Trophoblast cell (in vitro differentiated cells and primary cell): ENCODE data around the gene NEGR1.

Experiments used
- DNase-seq, 2 donors: peaks; one replicate each; pipeline ENCODE4 v3.0.0-alpha.2; 2016
- H2AFZ ChIP-seq: 2 replicates; pipeline ENCODE4 v1.6.1; 2013; ENCODE audit warnings: low read length, moderate library complexity, mild to moderate bottlenecking; ENCODE audit not compliant: insufficient read depth, poor library complexity
- H2AK5ac ChIP-seq: 2 replicates; pipeline ENCODE4 v1.6.1; 2013; ENCODE audit warnings: mild to moderate bottlenecking, low read length
- H2BK120ac ChIP-seq: 2 replicates; pipeline ENCODE4 v1.6.1; 2013; ENCODE audit warnings: low read length, mild to moderate bottlenecking, moderate library complexity; ENCODE audit not compliant: insufficient read depth, poor library complexity
- H2BK12ac ChIP-seq: 2 replicates; pipeline ENCODE4 v1.6.1; 2013; ENCODE audit warnings: mild to moderate bottlenecking, low read length, moderate library complexity
- H2BK5ac ChIP-seq: 2 replicates; pipeline ENCODE4 v1.6.1; 2013; ENCODE audit warnings: low read length, low read depth, moderate library complexity, mild to moderate bottlenecking; ENCODE audit not compliant: poor library complexity
- H3K14ac ChIP-seq: 2 replicates; pipeline ENCODE4 v1.6.1; 2013; ENCODE audit warnings: mild to moderate bottlenecking, low read length
- H3K18ac ChIP-seq: 2 replicates; pipeline ENCODE4 v1.6.1; 2013; ENCODE audit warnings: mild to moderate bottlenecking, low read length
- H3K23ac ChIP-seq: 2 replicates; pipeline ENCODE4 v1.6.1; 2013; ENCODE audit warnings: low read length
- H3K27ac ChIP-seq: 2 replicates; pipeline ENCODE4 v1.5.1; 2013; ENCODE audit warnings: low read depth, mild to moderate bottlenecking, inconsistent platforms, low read length, moderate library complexity
- H3K27me3 ChIP-seq: 2 replicates; pipeline ENCODE4 v1.6.1; 2013; ENCODE audit warnings: inconsistent platforms, mild to moderate bottlenecking, low read length, moderate library complexity; ENCODE audit not compliant: insufficient read depth
- H3K36me3 ChIP-seq, 2 experiments: 1 replicate in 1 of 2; 2 replicates in 1 of 2; pipeline ENCODE4 v1.6.1; 2013; ENCODE audit warnings: low read length in 2 of 2, mild to moderate bottlenecking in 2 of 2, moderate library complexity in 1 of 2; ENCODE audit not compliant: insufficient read depth in 2 of 2, control insufficient read depth in 1 of 2
- H3K4ac ChIP-seq: 2 replicates; pipeline ENCODE4 v1.6.1; 2013; ENCODE audit warnings: low read depth, mild to moderate bottlenecking, low read length, moderate library complexity
- H3K4me1 ChIP-seq, 2 experiments: 1 replicate in 1 of 2; 2 replicates in 1 of 2; pipeline ENCODE4 v1.6.1; 2013; ENCODE audit warnings: low read length in 2 of 2, mild to moderate bottlenecking in 2 of 2, moderate library complexity in 1 of 2; ENCODE audit not compliant: insufficient read depth in 2 of 2, control insufficient read depth in 1 of 2
- H3K4me2 ChIP-seq: 2 replicates; pipeline ENCODE4 v1.6.1; 2013; ENCODE audit warnings: inconsistent platforms, mild to moderate bottlenecking, low read length, moderate library complexity
- H3K4me3 ChIP-seq: 2 replicates; pipeline ENCODE4 v1.5.1; 2013; ENCODE audit warnings: mild to moderate bottlenecking, low read depth, low read length, inconsistent platforms
- H3K79me1 ChIP-seq: one replicate; pipeline ENCODE4 v1.6.1; 2013; ENCODE audit warnings: low read length
- H3K79me2 ChIP-seq: 2 replicates; pipeline ENCODE4 v1.6.1; 2013; ENCODE audit warnings: low read length, mild to moderate bottlenecking; ENCODE audit not compliant: control insufficient read depth, insufficient read depth, poor library complexity
- H3K9ac ChIP-seq: 2 replicates; pipeline ENCODE4 v1.6.1; 2013; ENCODE audit warnings: mild to moderate bottlenecking, low read length
- H3K9me3 ChIP-seq: 2 replicates; pipeline ENCODE4 v1.6.1; 2013; ENCODE audit warnings: low read depth, mild to moderate bottlenecking, control low read depth, inconsistent platforms, low read length; ENCODE audit not compliant: insufficient read depth
- H4K12ac ChIP-seq: 2 replicates; pipeline ENCODE4 v1.6.1; 2013; ENCODE audit warnings: low read depth, mild to moderate bottlenecking, low read length, moderate library complexity
- H4K8ac ChIP-seq: 2 replicates; pipeline ENCODE4 v1.6.1; 2013; ENCODE audit warnings: low read depth, mild to moderate bottlenecking, low read length, moderate library complexity
- H4K91ac ChIP-seq: one replicate; pipeline ENCODE4 v1.6.1; 2013; ENCODE audit warnings: low read depth, mild to moderate bottlenecking, low read length, moderate library complexity
- WGBS: extraction: QIAGEN DNeasy Blood & Tissue Kit; methylation state at CpG from one replicate; pipeline ENCODE4 v1.1.7; 2013; ENCODE audit warnings: missing lambda C conversion rate; ENCODE audit not compliant: insufficient read length, insufficient coverage; ENCODE audit errors: extremely low coverage; 5-methylcytosine and 5-hydroxymethylcytosine counted together

The NEGR1 gene

GRCh38 chr1:71914626-71915025, 367.7 kb downstream of the NEGR1 start:
- Histone ChIP-seq H3K4me2 (no peak overlapping the region), H2BK120ac (no peak overlapping the region), H3K79me1 (no peaks in the 10 kb centered on the region), H3K4me1 (no peaks in the 10 kb centered on the region), H2AK5ac (no peak overlapping the region), H3K36me3 (no peaks in the 10 kb centered on the region), H3K23ac (no peak overlapping the region), H3K27ac (no peak overlapping the region), H3K9ac (no peak overlapping the region), H4K8ac (no peak overlapping the region), H4K12ac (no peak overlapping the region), H2AFZ (no peak overlapping the region), H2BK5ac (no peak overlapping the region), H2BK12ac (no peak overlapping the region), H4K91ac (no peak overlapping the region), H3K27me3 (no peaks in the 10 kb centered on the region), H3K14ac (no peak overlapping the region), H3K4ac (no peak overlapping the region), H3K18ac (no peak overlapping the region), H3K9me3 (no peaks in the 10 kb centered on the region), H3K4me3 (no peak overlapping the region), H3K79me2 (no peaks in the 10 kb centered on the region)
- WGBS = no CpG with 5 or more reads among the region's 1 CpG
- no peak for DNase-seq

- H2AFZ ChIP-seq = no peak overlapping the region
- no peaks in the 10 kb centered on the region for H3K79me1 ChIP-seq
- H3K23ac ChIP-seq = no peak overlapping the region
- H4K91ac ChIP-seq = no peak overlapping the region
- H2BK5ac ChIP-seq = no peak overlapping the region
- H2BK12ac ChIP-seq = no peak overlapping the region
- H2AK5ac ChIP-seq = no peak overlapping the region
- no peak overlapping the region for H3K9ac ChIP-seq
- H4K8ac ChIP-seq = no peak overlapping the region
- no peak overlapping the region for H3K4ac ChIP-seq
- H3K27ac ChIP-seq = no peak overlapping the region
- H3K4me3 ChIP-seq = no peak overlapping the region
- no peak for DNase-seq
- H4K12ac ChIP-seq = no peak overlapping the region
- no CpG with 5 or more reads among the region's 1 CpG for WGBS
- no peaks in the 10 kb centered on the region for H3K4me1 ChIP-seq
- no peak overlapping the region for H3K18ac ChIP-seq
- no peak overlapping the region for H3K14ac ChIP-seq
- no peaks in the 10 kb centered on the region for H3K36me3 ChIP-seq
- no peak overlapping the region for H3K4me2 ChIP-seq
- H2BK120ac ChIP-seq = no peak overlapping the region
- no peaks in the 10 kb centered on the region for H3K27me3 ChIP-seq
- H3K9me3 ChIP-seq = no peaks in the 10 kb centered on the region
- H3K79me2 ChIP-seq = no peaks in the 10 kb centered on the region
Measured at GRCh38 chr1:71908871-71909390, 373.4 kb downstream of the NEGR1 start.

- Histone ChIP-seq H3K36me3 (no peaks in the 10 kb centered on the region), H3K27ac (no peak overlapping the region), H3K4ac (no peak overlapping the region), H4K12ac (no peak overlapping the region), H3K4me1 (no peaks in the 10 kb centered on the region), H3K9ac (no peak overlapping the region), H3K23ac (no peak overlapping the region), H2AK5ac (no peak overlapping the region), H4K8ac (no peak overlapping the region), H2BK5ac (no peak overlapping the region), H3K79me1 (no peaks in the 10 kb centered on the region), H3K18ac (no peak overlapping the region), H3K9me3 (no peaks in the 10 kb centered on the region), H3K14ac (no peak overlapping the region), H2AFZ (no peak overlapping the region), H3K4me2 (no peak overlapping the region), H2BK12ac (no peak overlapping the region), H2BK120ac (no peak overlapping the region), H3K27me3 (no peaks in the 10 kb centered on the region), H3K4me3 (no peak overlapping the region), H3K79me2 (no peaks in the 10 kb centered on the region), H4K91ac (no peak overlapping the region)
- DNase-seq = no peak
- no CpG with 5 or more reads among the region's 1 CpG for WGBS
Measured at GRCh38 chr1:71908303-71908702, 374.0 kb downstream of the NEGR1 start.

GRCh38 chr1:71899881-71900280, 382.5 kb downstream of the NEGR1 start:
- Histone ChIP-seq H3K4me2 (no peak overlapping the region), H3K27me3 (no peaks in the 10 kb centered on the region), H3K27ac (no peak overlapping the region), H3K4me1 (no peaks in the 10 kb centered on the region), H2AK5ac (no peak overlapping the region), H3K4me3 (no peak overlapping the region), H3K14ac (no peak overlapping the region), H2AFZ (no peak overlapping the region), H3K79me2 (no peaks in the 10 kb centered on the region), H4K12ac (no peak overlapping the region), H3K23ac (no peak overlapping the region), H2BK5ac (no peak overlapping the region), H3K18ac (no peak overlapping the region), H4K91ac (no peak overlapping the region), H3K9me3 (no peaks in the 10 kb centered on the region), H3K9ac (no peak overlapping the region), H3K79me1 (no peaks in the 10 kb centered on the region), H4K8ac (no peak overlapping the region), H2BK12ac (no peak overlapping the region), H3K4ac (no peak overlapping the region), H2BK120ac (no peak overlapping the region), H3K36me3 (no peaks in the 10 kb centered on the region)
- no CpG with 5 or more reads among the region's 2 CpGs for WGBS
- DNase-seq = no peak
